Right lobe of liver (tissue), 6 donors: ENCODE results near the gene SNAP25. TPM values are rescaled to one million over a fixed set of nuclear protein-coding genes. Genes with fewer than 3 reads are reported as not detected.

Experiments
- ATAC-seq, 4 donors: fragments of 200-7000 bp; cut with Tn5 transposase; one replicate each; pipeline ENCODE4 v1.9.1; 2020; ENCODE audit warnings: mild to moderate bottlenecking in 4 of 4, moderate library complexity in 4 of 4
- DNase-seq, 3 donors: peaks; one replicate each; pipeline ENCODE4 v3.0.0-alpha.2; 2020
- H3K27ac ChIP-seq, 3 donors: fragments of 200-600 bp; one replicate each; pipeline ENCODE4 v1.8.0; 2022
- H3K27me3 ChIP-seq, 2 donors: fragments of 200-600 bp; one replicate each; pipeline ENCODE4 v1.8.0; 2022
- H3K36me3 ChIP-seq, 4 donors: fragments of 200-600 bp; sonication (generic) in 1 of 4; one replicate each; pipeline versions ENCODE4 v1.5.1 to v1.8.0; 2017 to 2022; ENCODE audit warnings: control low read depth in 1 of 4
- H3K4me1 ChIP-seq, 4 donors: fragments of 200-600 bp; sonication (generic) in 1 of 4; one replicate each; pipeline versions ENCODE4 v1.5.1 to v1.8.0; 2017 to 2022; ENCODE audit warnings: control low read depth in 1 of 4
- H3K4me3 ChIP-seq, 3 donors: fragments of 200-600 bp; one replicate each; pipeline ENCODE4 v1.8.0; 2022
- H3K9me3 ChIP-seq, 4 donors: fragments of 200-600 bp; sonication (generic) in 1 of 4; one replicate each; pipeline versions ENCODE4 v1.5.1 to v1.8.0; 2017 to 2022; ENCODE audit warnings: control low read depth in 1 of 4
- CTCF ChIP-seq, 4 donors: fragments of 200-600 bp in 3 of 4; fragments of 450-650 bp in 1 of 4; IDR thresholded peaks; one replicate each; pipeline versions ENCODE4 v1.5.1 to v1.8.0; 2016 to 2022; ENCODE audit warnings: antibody characterized with exemption in 4 of 4, mild to moderate bottlenecking in 2 of 4
- POLR2A ChIP-seq: fragments of 450-650 bp; IDR thresholded peaks from one replicate; pipeline ENCODE4 v1.6.1; 2017; ENCODE audit warnings: antibody characterized with exemption, mild to moderate bottlenecking
- WGBS: methylation state at CpG from one replicate; pipeline ENCODE4 v1.1.6; 2018; ENCODE audit warnings: low coverage, low lambda C conversion rate; ENCODE audit not compliant: insufficient coverage; ENCODE audit errors: missing lambda C conversion rate; 5-methylcytosine and 5-hydroxymethylcytosine counted together
- intact Hi-C, 2 donors: fragments of 100-400 bp; cut with DNase I; formaldehyde crosslinking; loops; one replicate each; pipeline versions ENCODE4 v1.11.2 to v1.14.1; 2022
- total RNA-seq, 6 experiments: library from RNA; depleted of rRNA in 2 of 6; stranded (reverse); fragments of >200 nt in 2 of 6; fragmentation: NEBNext Ultra II Directional in 3 of 6; extraction: Animal tissue kit (Norgen Biotek cat#: 25700) in 3 of 6; gene quantifications; one replicate each; pipeline versions ENCODE4 v1.1.0 to v1.2.4, GENCODE V29; 2016 to 2023
- donor health status: DM: no; HTN: yes; CAD: no.
- donor health status: DM: no; HTN: no; CAD: no.
- donor health status: DM: no; HTN: no; CAD: no.
- donor health status: DM: no; HTN: yes; CAD: no.
- donor health status: DM: no; HTN: yes; CAD: no.

SNAP25 gene
- total RNA-seq, 6 experiments from 2014 or later, result 0.23 to 0.32 TPM; not detected in 4

GRCh38 chr20:10308652-10309051 lies 90.0 kb downstream of the SNAP25 start:
- Histone ChIP-seq H3K4me1 (no peaks in the 10 kb centered on the region), H3K27ac (no peak overlapping the region), H3K36me3 (no peaks in the 10 kb centered on the region), H3K9me3 (no peaks in the 10 kb centered on the region), H3K27me3 (no peaks in the 10 kb centered on the region), H3K4me3 (no peak overlapping the region)
- WGBS, result 50% methylated on average over 2 of the region's 2 CpGs
- DNase-seq (no peak), ATAC-seq (no peak)
- TF ChIP-seq POLR2A, result no peak
- TF ChIP-seq CTCF (IDR thresholded peaks at IDR 0.05), result no peak
- intact Hi-C loops, result no loop called here

GRCh38 chr20:10309326-10309725 lies 90.7 kb downstream of the SNAP25 start:
- DNase-seq (no peak), ATAC-seq (no peak)
- H3K9me3 ChIP-seq, result no peaks in the 10 kb centered on the region
- no peaks in the 10 kb centered on the region for H3K27me3 ChIP-seq
- H3K4me1 ChIP-seq, result no peaks in the 10 kb centered on the region
- intact Hi-C loops, result no loop called here
- 82% methylated on average over 2 of the region's 2 CpGs for WGBS
- H3K4me3 ChIP-seq, result no peak overlapping the region
- TF ChIP-seq POLR2A (no peak), CTCF (IDR thresholded peaks at IDR 0.05) (no peak)
- H3K27ac ChIP-seq, result no peak overlapping the region
- no peaks in the 10 kb centered on the region for H3K36me3 ChIP-seq

- TF ChIP-seq POLR2A (no peak), CTCF (IDR thresholded peaks at IDR 0.05) (no peak)
Measured at GRCh38 chr20:10312111-10312510, 93.5 kb downstream of the SNAP25 start.

GRCh38 chr20:10313215-10313614 lies 94.6 kb downstream of the SNAP25 start:
- H3K4me3 ChIP-seq, result no peak overlapping the region
- no peak overlapping the region for H3K27ac ChIP-seq
- H3K9me3 ChIP-seq, result no peaks in the 10 kb centered on the region
- no peaks in the 10 kb centered on the region for H3K27me3 ChIP-seq
- ATAC-seq, result no peak
- no peaks in the 10 kb centered on the region for H3K36me3 ChIP-seq
- no peaks in the 10 kb centered on the region for H3K4me1 ChIP-seq
- intact Hi-C loops, result no loop called here
- no peak for DNase-seq
- no peak for TF ChIP-seq CTCF (IDR thresholded peaks at IDR 0.05)
- no peak for TF ChIP-seq POLR2A

More at GRCh38 chr20:10312111-10312510, 93.5 kb downstream of the SNAP25 start:
- Histone ChIP-seq H3K4me1 (no peaks in the 10 kb centered on the region), H3K4me3 (no peak overlapping the region), H3K9me3 (no peaks in the 10 kb centered on the region), H3K27me3 (no peaks in the 10 kb centered on the region), H3K36me3 (no peaks in the 10 kb centered on the region), H3K27ac (no peak overlapping the region)
- 71% methylated on average over 1 of the region's 1 CpG for WGBS
- no peak for DNase-seq
- no peak for ATAC-seq
- intact Hi-C loops, result no loop called here

- 35% methylated on average over 3 of the region's 3 CpGs for WGBS
- intact Hi-C loops, result no loop called here
- Histone ChIP-seq H3K4me1 (no peaks in the 10 kb centered on the region), H3K4me3 (no peak overlapping the region), H3K36me3 (no peaks in the 10 kb centered on the region), H3K9me3 (no peaks in the 10 kb centered on the region), H3K27ac (no peak overlapping the region), H3K27me3 (no peaks in the 10 kb centered on the region)
- DNase-seq, result no peak
- TF ChIP-seq POLR2A (no peak), CTCF (IDR thresholded peaks at IDR 0.05) (no peak)
- ATAC-seq, result no peak
Measured at GRCh38 chr20:10313701-10314100, 95.1 kb downstream of the SNAP25 start.
